IMR-90 (cell line): ENCODE data around the gene FRZB. TPM values are rescaled to one million over a fixed set of nuclear protein-coding genes. Genes with fewer than 3 reads are reported as not detected.

ENCODE experiments used
- ATAC-seq: fragments of 200-7000 bp; cut with Tn5 transposase; 2 replicates; pipeline ENCODE4 v1.9.1; 2020; ENCODE audit warnings: low read depth, mild to moderate bottlenecking, moderate library complexity
- BruUV-seq: library from RNA; stranded (reverse); fragments of 400-500 nt; replicated peaks from 2 replicates; lab custom pipeline; 2021; lab: Mats Ljungman, UMichigan
- CTCF ChIA-PET: fragments of 300-600 bp; formaldehyde crosslinking; extraction: SDS; loops from one replicate; lab custom pipeline; 2021; ENCODE audit warnings: antibody characterized with exemption; lab: Yijun Ruan, JAX
- POLR2A ChIA-PET: fragments of 300-600 bp; sonication (Branson Sonifier 250); formaldehyde crosslinking; loops from one replicate; lab custom pipeline; 2022; ENCODE audit warnings: antibody characterized with exemption; ENCODE audit not compliant: unreplicated experiment; lab: Charles Lee
- DNase-seq: peaks from one replicate; pipeline ENCODE4 v3.0.0; 2013
- H2AFZ ChIP-seq: replicated peaks from 2 replicates; pipeline ENCODE3; 2013; ENCODE audit warnings: low read length, mild to moderate bottlenecking; ENCODE audit not compliant: poor library complexity
- H2AK5ac ChIP-seq: 2 replicates; pipeline ENCODE4 v1.6.1; 2013; ENCODE audit warnings: low read depth, low read length, inconsistent platforms
- H2AK9ac ChIP-seq: replicated peaks from 2 replicates; pipeline ENCODE3; 2013; ENCODE audit warnings: mild to moderate bottlenecking, low read depth, low read length, moderate library complexity; ENCODE audit not compliant: poor library complexity
- H2BK120ac ChIP-seq: 2 replicates; pipeline ENCODE4 v1.6.1; 2013; ENCODE audit warnings: low read depth, low read length, inconsistent platforms
- H2BK15ac ChIP-seq: 3 replicates; pipeline ENCODE4 v1.6.1; 2013; ENCODE audit warnings: low read depth, low read length, inconsistent platforms
- H2BK20ac ChIP-seq: 2 replicates; pipeline ENCODE4 v1.6.1; 2013; ENCODE audit warnings: low read depth, mild to moderate bottlenecking, inconsistent platforms, low read length, moderate library complexity
- H2BK5ac ChIP-seq: 2 replicates; pipeline ENCODE4 v1.6.1; 2013; ENCODE audit warnings: mild to moderate bottlenecking, low read depth, low read length, inconsistent platforms; ENCODE audit not compliant: poor library complexity, severe bottlenecking
- H3K14ac ChIP-seq: replicated peaks from 2 replicates; pipeline ENCODE4 v1.6.1; 2013; ENCODE audit warnings: low read depth, low read length, inconsistent platforms
- H3K18ac ChIP-seq: 2 replicates; pipeline ENCODE4 v1.6.1; 2013; ENCODE audit warnings: low read depth, low read length, control low read depth
- H3K23ac ChIP-seq: 2 replicates; pipeline ENCODE4 v1.6.1; 2013; ENCODE audit warnings: low read depth, low read length, inconsistent platforms
- H3K27ac ChIP-seq: 2 replicates; pipeline ENCODE4 v1.5.1; 2013; ENCODE audit warnings: mild to moderate bottlenecking, control low read depth, low read length; ENCODE audit not compliant: insufficient read depth
- H3K27me3 ChIP-seq: 2 replicates; pipeline ENCODE4 v1.6.1; 2013; ENCODE audit warnings: low read length; ENCODE audit not compliant: control insufficient read depth, insufficient read depth
- H3K36me3 ChIP-seq: 2 replicates; pipeline ENCODE4 v1.6.1; 2013; ENCODE audit warnings: low read length, mixed read lengths; ENCODE audit not compliant: control insufficient read depth, insufficient read depth
- H3K4ac ChIP-seq: 2 replicates; pipeline ENCODE4 v1.6.1; 2013; ENCODE audit warnings: low read depth, low read length, inconsistent platforms
- H3K4me1 ChIP-seq: 2 replicates; pipeline ENCODE4 v1.6.1; 2013; ENCODE audit warnings: low read length, mixed read lengths; ENCODE audit not compliant: control insufficient read depth, insufficient read depth
- H3K4me2 ChIP-seq: 2 replicates; pipeline ENCODE4 v1.6.1; 2013; ENCODE audit warnings: low read depth, mild to moderate bottlenecking, control low read depth, low read length, moderate library complexity
- H3K4me3 ChIP-seq: 2 replicates; pipeline ENCODE4 v1.5.1; 2013; ENCODE audit warnings: low read depth, mild to moderate bottlenecking, control low read depth, low read length, moderate library complexity; ENCODE audit not compliant: insufficient read depth
- H3K56ac ChIP-seq: 2 replicates; pipeline ENCODE4 v1.6.1; 2013; ENCODE audit warnings: low read length, inconsistent platforms; ENCODE audit not compliant: insufficient read depth; ENCODE audit errors: extremely low read depth
- H3K79me1 ChIP-seq, 2 experiments: 2 replicates each; pipeline ENCODE4 v1.6.1; 2013; ENCODE audit warnings: low read length in 2 of 2, inconsistent platforms in 1 of 2, low read depth in 1 of 2
- H3K9ac ChIP-seq: 2 replicates; pipeline ENCODE4 v1.6.1; 2013; ENCODE audit warnings: low read depth, low read length, control low read depth
- H3K9me1 ChIP-seq: 2 replicates; pipeline ENCODE4 v1.6.1; 2013; ENCODE audit warnings: low read length, inconsistent platforms; ENCODE audit not compliant: insufficient read depth
- H3K9me3 ChIP-seq: 2 replicates; pipeline ENCODE4 v1.6.1; 2013; ENCODE audit warnings: low read length; ENCODE audit not compliant: control insufficient read depth, insufficient read depth
- H4K20me1 ChIP-seq: 2 replicates; pipeline ENCODE4 v1.6.1; 2013; ENCODE audit warnings: low read length, inconsistent platforms; ENCODE audit not compliant: insufficient read depth
- H4K5ac ChIP-seq: 2 replicates; pipeline ENCODE4 v1.6.1; 2013; ENCODE audit warnings: mild to moderate bottlenecking, low read depth, low read length, control low read depth
- H4K8ac ChIP-seq, 2 experiments: 2 replicates each; pipeline ENCODE4 v1.6.1; 2013; ENCODE audit warnings: low read depth in 2 of 2, low read length in 2 of 2, control low read depth in 1 of 2, inconsistent platforms in 1 of 2
- H4K91ac ChIP-seq: 2 replicates; pipeline ENCODE4 v1.6.1; 2013; ENCODE audit warnings: low read depth, low read length, inconsistent platforms; ENCODE audit not compliant: insufficient read depth
- BHLHE40 ChIP-seq: fragments of 150-350 bp; IDR thresholded peaks from 2 replicates; pipeline ENCODE4 v1.6.1; 2016; ENCODE audit warnings: mild to moderate bottlenecking, low read depth, low read length
- CEBPB ChIP-seq: IDR thresholded peaks from 2 replicates; pipeline ENCODE4 v1.6.1; 2012; ENCODE audit warnings: low read depth, low read length, improper control_type of control experiment
- CHD1 ChIP-seq: IDR thresholded peaks from 2 replicates; pipeline ENCODE4 v1.6.1; 2012; ENCODE audit warnings: low read depth, low read length, improper control_type of control experiment
- FOS ChIP-seq: fragments of 150-350 bp; IDR thresholded peaks from 2 replicates; pipeline ENCODE4 v1.6.1; 2016; ENCODE audit warnings: low read depth, low read length
- MAFK ChIP-seq: IDR thresholded peaks from 2 replicates; pipeline ENCODE4 v1.6.1; 2012; ENCODE audit warnings: low read depth, low read length, improper control_type of control experiment
- NFE2L2 ChIP-seq: fragments of 150-350 bp; IDR thresholded peaks from 2 replicates; pipeline ENCODE4 v1.6.1; 2016; ENCODE audit warnings: low read depth, mild to moderate bottlenecking, low read length
- RCOR1 ChIP-seq: IDR thresholded peaks from 2 replicates; pipeline ENCODE4 v1.6.1; 2012; ENCODE audit warnings: mild to moderate bottlenecking, low read length, improper control_type of control experiment; ENCODE audit not compliant: insufficient replicate concordance
- WGBS, 2 experiments: methylation state at CpG; one replicate each; pipeline versions ENCODE4 v1.1.5 to v1.1.7; 2013; ENCODE audit warnings: missing lambda C conversion rate in 2 of 2; ENCODE audit not compliant: insufficient read length in 1 of 2; ENCODE audit errors: extremely low coverage in 2 of 2; 5-methylcytosine and 5-hydroxymethylcytosine counted together
- dilution Hi-C: fragments of 300-500 bp; cut with HindIII; formaldehyde crosslinking; loops from one replicate; pipeline ENCODE4 v1.14.3; 2018; ENCODE audit warnings: low sequenced_read_pairs; ENCODE audit not compliant: unreplicated experiment
- in situ Hi-C: fragments of 300-500 bp; cut with MboI; formaldehyde crosslinking; loops from 3 replicates; pipeline ENCODE4 v1.14.3; 2019; ENCODE audit warnings: low sequenced_read_pairs, inconsistent platforms, mixed read lengths
- intact Hi-C: fragments of 100-400 bp; cut with micrococcal nuclease; formaldehyde crosslinking; loops from 2 replicates; pipeline ENCODE4 v1.10.0; 2022
- polyA plus RNA-seq, 3 experiments: library from polyadenylated mRNA; depleted of rRNA; stranded (reverse); fragments of >200 nt; gene quantifications; 2 replicates each; pipeline ENCODE4 v1.2.3, GENCODE V29; 2012; ENCODE audit warnings: low replicate concordance in 1 of 3
- total RNA-seq: library from RNA; depleted of rRNA; stranded (reverse); fragments of >200 nt; gene quantifications from 2 replicates; pipeline ENCODE4 v1.2.3, GENCODE V29; 2012

FRZB gene
- total and polyA plus RNA-seq, 2 of the 4 experiments (the other 2 are of a cell fraction) = 0.18 to 1.2 TPM

DNA sequence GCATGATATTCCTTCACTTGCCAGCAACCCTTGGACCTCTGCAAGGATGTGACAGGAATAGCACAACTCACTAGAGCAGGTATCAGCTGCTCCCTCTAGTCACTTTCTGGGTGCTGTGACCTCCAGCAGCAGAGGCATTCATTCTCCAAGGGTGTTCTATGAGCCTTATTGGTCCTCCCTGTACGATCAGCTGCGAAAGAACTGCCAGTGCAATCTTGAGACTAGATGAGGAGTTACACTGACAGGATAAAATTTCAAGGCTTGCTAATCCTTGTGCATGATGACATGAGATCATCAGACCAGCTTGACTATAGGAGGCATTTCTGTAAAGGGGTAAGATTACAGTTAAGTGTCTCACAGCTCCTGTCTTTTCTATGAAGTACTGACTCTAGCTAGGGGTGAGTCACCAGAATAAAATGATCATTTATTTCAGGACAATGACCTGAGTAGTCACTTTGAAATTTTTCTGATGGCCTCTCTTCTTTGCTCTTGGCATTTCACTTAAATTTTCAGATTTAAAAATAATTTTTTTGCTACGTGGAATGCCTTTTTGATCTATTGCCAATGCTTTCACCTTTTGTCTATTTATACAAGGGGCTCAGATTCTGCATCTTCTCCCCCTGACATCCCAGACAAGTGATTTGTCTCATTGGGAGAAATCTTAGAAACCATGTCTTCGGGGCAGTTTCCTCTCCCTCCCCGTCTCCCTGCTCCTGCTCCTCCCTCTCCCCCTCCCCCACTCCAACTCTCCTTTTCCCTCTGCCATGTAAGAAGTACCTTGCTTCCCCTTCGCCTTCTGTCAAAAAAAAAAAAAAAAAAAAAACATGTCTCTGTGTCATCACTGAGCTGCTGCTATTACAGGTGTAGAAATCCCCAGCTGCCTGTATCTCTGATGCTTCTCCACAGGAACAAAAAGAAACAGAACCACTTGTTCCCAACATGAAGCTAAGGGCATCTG lies 49.2 kb upstream of the FRZB start:
- H3K9me3 ChIP-seq = no peaks in the 10 kb centered on the region
- peaks cover 11% of the 10 kb centered on the region for H3K4me1 ChIP-seq
- intact Hi-C loops = no loop called here
- peak overlapping the region; percentile 72 for H3K4me2 ChIP-seq
- no CpG with 5 or more reads among the region's 6 CpGs for WGBS, 2 experiments
- H3K79me1 ChIP-seq = peaks cover 3 to 17% of the 10 kb centered on the region in 2 experiments; a peak in 3 of 4 replicates
- H3K14ac ChIP-seq = 0 out of 2 replicates have a peak overlapping the region, but pooled peaks have one; percentile 10
- no peak for TF ChIP-seq CHD1
- no peak for TF ChIP-seq MAFK
- peak; percentile 60; the same call in 1 of the 2 replicates for TF ChIP-seq CEBPB
- TF ChIP-seq BHLHE40 = peak; percentile 49; the same call in 1 of the 2 replicates
- peak; percentile 77 for TF ChIP-seq FOS
- TF ChIP-seq RCOR1 = no peak
- TF ChIP-seq NFE2L2 = no peak
- H4K5ac ChIP-seq = peak overlapping the region; percentile 41; the same call in 1 of the 2 replicates
- H3K23ac ChIP-seq = no peak overlapping the region
- peak overlapping the region; percentile 60; the same call in 1 of the 2 replicates for H3K4ac ChIP-seq
- H3K56ac ChIP-seq = no peak overlapping the region
- H2AK9ac ChIP-seq = no peak overlapping the region
- DNase-seq = peak; percentile 95
- ATAC-seq = peak; percentile 96
- H4K8ac ChIP-seq = no peak overlapping the region
- peak overlapping the region; percentile 36; the same call in 1 of the 2 replicates for H2BK20ac ChIP-seq
- dilution Hi-C loops = no loop called here
- H2AK5ac ChIP-seq = peak overlapping the region; percentile 45; the same call in 1 of the 2 replicates
- in situ Hi-C loops = no loop called here
- H4K20me1 ChIP-seq = peaks cover 10% of the 10 kb centered on the region
- no peak overlapping the region for H3K9ac ChIP-seq
- peaks cover 8% of the 10 kb centered on the region for H3K9me1 ChIP-seq
- peak overlapping the region; percentile 44; the same call in 1 of the 2 replicates for H3K18ac ChIP-seq
- no peak overlapping the region for H2AFZ ChIP-seq
- no peaks in the 10 kb centered on the region for H3K27me3 ChIP-seq
- ChIA-PET CTCF (interaction anchor here (0.5 to 0.6 kb wide), 2 partner anchors 239 to 246 kb away, joined by 5 to 6 read pairs; no protein-coding TSS in a partner anchor), POLR2A (no interaction called here)
- peak overlapping the region; percentile 13; the same call in 1 of the 2 replicates for H2BK120ac ChIP-seq
- peak overlapping the region; percentile 59 for H3K27ac ChIP-seq
- H4K91ac ChIP-seq = no peak overlapping the region
- H2BK5ac ChIP-seq = peak overlapping the region; percentile 62
- no peak overlapping the region for H3K4me3 ChIP-seq
- peaks cover 9% of the 10 kb centered on the region for H3K36me3 ChIP-seq
- BruUV-seq = no TSS peak
- H2BK15ac ChIP-seq = peak overlapping the region; percentile 31; the same call in 1 of the 3 replicates
